Skeletal muscle satellite cell (primary cell): ENCODE measurements around the gene IMMP2L.
"Not testable (repeated sequence)": the region's sequence is repeated elsewhere in the genome, so short reads cannot be mapped to it uniquely, and the experiment has no call there.

Source experiments
- H3K27me3 ChIP-seq: 2 replicates; pipeline ENCODE4 v1.7.0; 2013; ENCODE audit warnings: low read length; ENCODE audit not compliant: control insufficient read depth, insufficient read depth
- H3K36me3 ChIP-seq: 2 replicates; pipeline ENCODE4 v1.7.0; 2013; ENCODE audit warnings: mild to moderate bottlenecking, control low read depth, low read length; ENCODE audit not compliant: insufficient read depth
- H3K4me1 ChIP-seq: 2 replicates; pipeline ENCODE4 v1.7.0; 2013; ENCODE audit warnings: low read length; ENCODE audit not compliant: control insufficient read depth, insufficient read depth
- H3K4me2 ChIP-seq: 2 replicates; pipeline ENCODE4 v1.7.0; 2013; ENCODE audit warnings: mild to moderate bottlenecking, low read length
- H3K4me3 ChIP-seq: 2 replicates; pipeline ENCODE4 v1.7.0; 2013; ENCODE audit warnings: low read length
- H3K9ac ChIP-seq: 2 replicates; pipeline ENCODE4 v1.7.0; 2013; ENCODE audit warnings: mild to moderate bottlenecking, low read depth, low read length, moderate library complexity
- H3K9me3 ChIP-seq: replicated peaks from 2 replicates; pipeline ENCODE4 v1.7.0; 2013; ENCODE audit warnings: mild to moderate bottlenecking, control low read depth, low read length

IMMP2L gene

DNA sequence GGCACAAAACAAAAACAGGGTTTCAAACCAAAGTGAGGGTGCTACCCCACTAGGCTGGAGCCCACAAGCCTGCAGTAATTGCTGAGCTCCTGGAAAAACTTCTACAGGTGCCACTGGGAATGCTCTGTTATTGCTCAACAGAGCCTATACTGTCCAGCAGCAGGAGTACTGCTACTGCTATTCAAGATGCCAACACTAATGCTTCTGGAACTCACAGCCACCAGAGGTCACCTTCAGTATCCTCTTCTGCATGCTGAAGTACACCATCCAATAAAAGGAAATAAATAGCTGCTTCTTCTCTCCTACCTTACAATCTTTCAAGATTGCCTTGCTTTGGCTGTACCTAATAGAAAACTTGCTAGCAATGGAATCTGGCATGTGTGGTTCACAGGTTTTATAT is 249.3 kb downstream of the IMMP2L start:
- H3K4me1 ChIP-seq, result no peaks in the 10 kb centered on the region
- no peaks in the 10 kb centered on the region for H3K9me3 ChIP-seq
- no peak overlapping the region for H3K4me3 ChIP-seq
- no peaks in the 10 kb centered on the region for H3K27me3 ChIP-seq
- H3K9ac ChIP-seq, result no peak overlapping the region
- H3K4me2 ChIP-seq, result no peak overlapping the region
- H3K36me3 ChIP-seq, result no peaks in the 10 kb centered on the region

DNA sequence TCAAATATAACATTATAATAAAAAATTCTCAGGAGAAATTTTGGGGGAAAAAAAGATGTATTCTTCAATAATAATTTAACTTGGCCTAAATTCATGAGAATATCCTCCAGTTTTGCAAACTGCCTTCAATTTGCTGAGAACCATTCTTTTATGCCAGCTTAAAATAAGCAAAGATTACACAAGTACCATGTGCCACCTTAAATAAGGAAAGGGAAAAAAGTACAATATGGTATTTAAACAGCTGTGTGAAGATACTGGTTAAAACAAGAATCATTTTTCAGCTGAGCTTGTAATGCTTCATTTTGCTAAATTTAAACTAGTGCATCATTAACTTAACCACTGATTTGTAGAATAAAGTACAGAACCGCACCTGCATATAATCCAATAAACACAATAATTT is 253.6 kb downstream of the IMMP2L start:
- no peak overlapping the region for H3K4me3 ChIP-seq
- no peak overlapping the region for H3K4me2 ChIP-seq
- H3K36me3 ChIP-seq, result no peaks in the 10 kb centered on the region
- no peaks in the 10 kb centered on the region for H3K4me1 ChIP-seq
- no peak overlapping the region for H3K9ac ChIP-seq
- no peaks in the 10 kb centered on the region for H3K9me3 ChIP-seq
- H3K27me3 ChIP-seq, result no peaks in the 10 kb centered on the region

DNA sequence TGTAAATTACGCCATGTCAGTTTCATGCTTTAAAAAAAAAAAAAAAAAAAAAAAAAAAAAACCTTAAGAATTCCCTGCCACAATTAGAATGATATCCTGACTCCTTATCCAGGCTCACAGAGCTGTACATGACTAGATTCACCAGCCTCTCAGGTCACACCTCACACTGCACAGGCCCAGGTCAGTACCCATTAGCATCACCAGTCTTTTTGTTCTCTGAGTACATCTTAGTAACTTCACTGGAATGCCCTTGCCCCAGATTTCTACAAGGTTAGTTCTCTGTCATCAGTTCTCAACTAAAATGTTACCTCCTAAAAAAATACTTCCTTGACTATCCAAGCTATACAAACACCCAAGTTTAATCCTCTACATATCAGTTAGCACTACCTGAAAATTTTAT is 260.4 kb downstream of the IMMP2L start:
- Histone ChIP-seq H3K9ac (no peak overlapping the region), H3K36me3 (no peaks in the 10 kb centered on the region), H3K4me1 (no peaks in the 10 kb centered on the region), H3K4me3 (no peak overlapping the region), H3K9me3 (no peaks in the 10 kb centered on the region), H3K4me2 (no peak overlapping the region), H3K27me3 (no peaks in the 10 kb centered on the region)

DNA sequence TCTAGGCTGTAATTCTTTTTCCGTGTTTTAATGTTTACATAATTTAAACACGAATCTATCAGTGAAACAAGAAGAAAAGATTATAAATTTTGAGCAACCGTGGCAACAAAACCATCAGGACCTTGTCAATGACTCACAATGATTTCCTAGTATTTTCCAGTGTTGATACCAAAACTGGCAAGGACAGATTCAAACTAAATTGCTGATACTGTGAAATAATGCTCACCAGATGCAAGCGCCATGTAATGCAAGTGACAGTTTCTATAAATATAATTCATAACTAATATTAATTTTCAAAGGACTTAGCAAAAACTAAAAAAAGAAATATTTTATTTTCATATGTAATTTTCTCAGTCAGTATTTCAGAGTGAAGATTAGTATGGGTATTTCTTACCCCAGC is 267.8 kb downstream of the IMMP2L start:
- H3K27me3 ChIP-seq, result no peaks in the 10 kb centered on the region
- no peak overlapping the region for H3K9ac ChIP-seq
- H3K4me1 ChIP-seq, result peaks cover 3% of the 10 kb centered on the region
- no peaks in the 10 kb centered on the region for H3K36me3 ChIP-seq
- H3K9me3 ChIP-seq, result no peaks in the 10 kb centered on the region
- H3K4me3 ChIP-seq, result no peak overlapping the region
- no peak overlapping the region for H3K4me2 ChIP-seq

DNA sequence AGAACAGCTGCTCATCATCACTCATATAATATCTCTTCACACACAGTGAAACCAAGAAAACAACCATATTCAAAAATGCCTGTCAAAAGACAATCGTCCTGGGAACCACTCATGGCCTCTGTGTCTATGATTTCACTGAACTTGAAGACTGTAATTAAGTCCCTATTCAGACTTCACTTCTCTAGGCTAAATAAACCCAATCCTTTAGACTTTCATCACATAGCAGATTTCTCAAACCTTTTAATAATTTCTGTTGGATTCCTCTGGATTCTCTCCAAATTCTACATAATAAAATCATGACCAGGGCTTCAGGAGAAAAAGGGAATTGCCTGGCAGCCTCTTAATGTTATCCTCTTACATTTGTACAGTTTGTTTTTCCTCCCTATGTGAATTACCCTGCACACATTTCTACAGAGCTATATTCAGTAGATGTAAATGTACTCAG is 270.2 kb downstream of the IMMP2L start:
- H3K4me1 ChIP-seq, result peaks cover 3% of the 10 kb centered on the region
- no peaks in the 10 kb centered on the region for H3K9me3 ChIP-seq
- H3K36me3 ChIP-seq, result no peaks in the 10 kb centered on the region
- no peak overlapping the region for H3K4me2 ChIP-seq
- H3K27me3 ChIP-seq, result no peaks in the 10 kb centered on the region
- no peak overlapping the region for H3K9ac ChIP-seq
- no peak overlapping the region for H3K4me3 ChIP-seq

DNA sequence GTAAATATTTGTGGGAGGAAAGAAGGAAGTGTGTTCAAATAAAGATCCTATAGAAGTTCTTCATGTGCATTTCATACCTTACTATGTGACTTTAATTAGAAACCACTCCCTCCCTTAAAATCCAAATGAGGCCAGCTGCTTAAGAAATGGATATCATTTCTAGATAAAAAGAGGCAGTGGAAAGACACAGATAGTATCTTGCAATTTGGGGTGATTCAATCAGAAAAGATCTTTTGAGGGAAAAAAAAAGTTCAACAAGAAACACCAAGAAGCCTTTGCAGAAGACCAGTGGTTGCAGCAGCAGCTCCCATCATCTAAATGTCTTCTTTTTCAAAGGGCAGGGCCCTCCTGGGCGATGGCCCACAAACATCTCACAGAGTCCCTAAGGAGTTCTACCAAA is 271.3 kb downstream of the IMMP2L start:
- Histone ChIP-seq H3K9me3 (no peaks in the 10 kb centered on the region), H3K36me3 (no peaks in the 10 kb centered on the region), H3K9ac (no peak overlapping the region), H3K4me1 (peaks cover 3% of the 10 kb centered on the region), H3K27me3 (no peaks in the 10 kb centered on the region), H3K4me3 (no peak overlapping the region), H3K4me2 (no peak overlapping the region)

DNA sequence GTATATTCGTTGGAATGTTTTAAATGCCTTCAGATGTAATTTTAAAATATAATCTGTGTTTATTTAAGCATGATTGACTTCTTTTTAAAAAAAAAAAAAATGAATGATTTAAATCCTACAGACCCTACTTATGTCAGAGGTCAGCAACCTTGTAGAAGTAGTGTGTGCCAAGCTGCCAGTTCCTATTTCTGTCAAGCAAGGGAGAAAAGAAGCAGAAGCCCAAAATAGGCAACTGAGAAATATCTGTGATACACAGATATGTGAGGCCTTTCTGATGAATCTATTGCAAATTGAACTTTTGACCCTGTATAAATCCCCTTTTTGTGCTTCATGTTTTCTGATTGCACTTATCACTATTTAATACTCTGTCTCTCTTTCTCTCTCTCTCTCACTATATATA is 271.9 kb downstream of the IMMP2L start:
- H3K4me3 ChIP-seq, result no peak overlapping the region
- peaks cover 3% of the 10 kb centered on the region for H3K4me1 ChIP-seq
- H3K9me3 ChIP-seq, result no peaks in the 10 kb centered on the region
- no peak overlapping the region for H3K4me2 ChIP-seq
- no peaks in the 10 kb centered on the region for H3K36me3 ChIP-seq
- no peaks in the 10 kb centered on the region for H3K27me3 ChIP-seq
- H3K9ac ChIP-seq, result no peak overlapping the region

DNA sequence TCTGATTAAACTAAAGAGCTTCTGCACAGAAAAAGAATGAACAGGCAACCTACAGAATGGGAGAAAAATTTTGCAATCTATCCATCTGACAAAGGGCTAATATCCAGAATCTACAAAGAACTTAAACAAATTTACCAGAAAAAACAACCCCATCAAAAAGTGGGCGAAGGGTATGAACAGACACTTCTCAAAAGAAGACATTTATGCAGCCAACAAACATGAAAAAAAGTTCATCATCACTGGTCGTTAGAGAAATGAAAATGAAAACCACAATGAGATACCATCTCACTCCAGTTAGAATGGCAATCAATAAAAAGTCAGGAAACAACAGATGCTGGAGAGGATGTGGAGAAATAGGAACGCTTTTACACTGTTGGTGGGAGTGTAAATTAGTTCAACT is 273.9 kb downstream of the IMMP2L start:
- H3K4me3 ChIP-seq, H3K4me1 ChIP-seq, H3K9me3 ChIP-seq, H3K4me2 ChIP-seq, H3K27me3 ChIP-seq, H3K9ac ChIP-seq, H3K36me3 ChIP-seq: not testable (repeated sequence)

DNA sequence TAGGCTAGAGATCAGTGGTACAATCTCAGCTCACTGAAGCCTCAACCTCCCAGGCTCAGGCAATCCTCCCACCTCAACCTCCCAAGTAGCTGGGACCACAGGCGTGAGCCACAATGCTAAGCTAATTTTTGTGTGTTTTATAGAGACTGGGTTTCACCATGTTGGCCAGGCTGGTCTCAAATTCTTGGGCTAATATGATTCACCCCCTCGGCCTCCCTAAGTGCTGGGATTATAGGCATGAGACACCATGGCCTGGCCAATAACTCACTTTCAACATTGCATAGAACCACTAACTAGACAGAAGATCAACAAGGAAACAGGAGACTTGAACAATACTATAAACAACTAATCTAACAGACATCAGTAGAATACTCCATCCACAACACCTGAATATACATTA is 279.7 kb downstream of the IMMP2L start:
- H3K36me3 ChIP-seq, result no peaks in the 10 kb centered on the region
- H3K4me1 ChIP-seq, result no peaks in the 10 kb centered on the region
- no peak overlapping the region for H3K4me3 ChIP-seq
- no peaks in the 10 kb centered on the region for H3K27me3 ChIP-seq
- no peak overlapping the region for H3K4me2 ChIP-seq
- no peaks in the 10 kb centered on the region for H3K9me3 ChIP-seq
- H3K9ac ChIP-seq, result no peak overlapping the region

DNA sequence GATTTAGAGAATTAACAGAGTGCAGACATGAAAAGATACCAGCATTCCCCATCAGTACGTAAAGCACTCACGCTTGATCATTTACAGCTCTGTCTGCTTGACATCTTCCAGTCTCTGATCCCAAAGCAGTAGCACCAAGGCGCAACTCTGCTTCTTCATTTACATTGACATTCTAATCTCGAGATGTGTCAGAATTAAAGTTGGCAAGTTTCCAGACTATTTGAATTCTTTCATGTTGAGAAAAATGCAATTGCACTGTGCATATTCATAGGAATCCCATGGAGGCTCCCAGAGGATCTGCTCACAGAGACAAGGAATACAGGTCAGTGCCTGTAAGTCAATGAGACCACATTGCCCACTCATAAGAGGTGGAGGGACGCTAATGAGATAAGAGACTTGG is 287.4 kb downstream of the IMMP2L start:
- H3K9ac ChIP-seq, result no peak overlapping the region
- H3K4me3 ChIP-seq, result no peak overlapping the region
- H3K27me3 ChIP-seq, result no peaks in the 10 kb centered on the region
- H3K4me2 ChIP-seq, result no peak overlapping the region
- no peaks in the 10 kb centered on the region for H3K4me1 ChIP-seq
- H3K9me3 ChIP-seq, result no peaks in the 10 kb centered on the region
- no peaks in the 10 kb centered on the region for H3K36me3 ChIP-seq

DNA sequence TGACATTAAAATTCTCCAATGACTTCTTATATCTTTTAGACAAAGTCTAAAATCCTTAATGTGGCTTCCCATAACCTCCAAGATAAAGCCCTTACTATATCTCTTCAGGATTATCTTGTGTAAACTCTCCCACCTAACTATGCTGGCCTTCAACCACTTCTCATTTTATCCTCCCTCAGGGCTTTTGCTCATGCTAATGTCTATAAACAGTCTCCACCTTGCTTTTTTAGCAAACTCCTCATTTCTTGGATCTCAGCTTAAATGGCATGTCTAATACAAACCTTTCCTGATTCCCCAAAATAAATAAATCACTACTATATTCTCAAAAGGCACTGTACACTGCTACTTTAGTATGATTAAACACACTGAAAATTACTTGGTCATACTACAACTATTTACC is 290.2 kb downstream of the IMMP2L start:
- Histone ChIP-seq H3K4me3 (no peak overlapping the region), H3K36me3 (no peaks in the 10 kb centered on the region)

DNA sequence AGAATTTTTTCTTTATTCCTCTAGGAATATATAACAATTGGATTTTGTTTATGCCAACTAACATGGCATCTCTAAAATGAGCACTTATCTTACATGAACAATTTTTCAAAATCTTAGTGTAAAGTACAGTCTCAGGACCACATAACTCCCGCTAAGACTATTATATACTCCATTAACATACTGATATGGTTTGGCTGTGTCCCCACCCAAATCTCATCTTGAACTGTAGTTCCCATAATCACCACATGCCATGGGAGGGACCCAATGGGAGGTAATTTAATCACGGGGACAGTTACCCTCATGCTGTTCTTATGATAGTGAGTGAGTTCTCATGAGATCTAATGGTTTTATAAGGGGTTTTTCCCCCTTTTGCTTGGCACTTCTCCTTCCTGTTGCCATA is 291.5 kb downstream of the IMMP2L start:
- H3K4me2 ChIP-seq, H3K4me3 ChIP-seq, H3K4me1 ChIP-seq, H3K9me3 ChIP-seq, H3K9ac ChIP-seq, H3K27me3 ChIP-seq, H3K36me3 ChIP-seq: not testable (repeated sequence)

More for the DNA sequence above, 290.2 kb downstream of the IMMP2L start:
- Histone ChIP-seq H3K9me3 (no peaks in the 10 kb centered on the region), H3K4me2 (no peak overlapping the region), H3K9ac (no peak overlapping the region), H3K27me3 (no peaks in the 10 kb centered on the region), H3K4me1 (no peaks in the 10 kb centered on the region)
